Ramos (cell line): Measurements from ENCODE around the gene CMTM4.
"Not testable (repeated sequence)": the region's sequence is repeated elsewhere in the genome, so short reads cannot be mapped to it uniquely, and the experiment has no call there.

Experiments used
- in situ Hi-C: fragments of 300-500 bp; cut with MboI; formaldehyde crosslinking; loops from one replicate; pipeline ENCODE4 v1.14.3; 2022; ENCODE audit warnings: low sequenced_read_pairs; ENCODE audit not compliant: unreplicated experiment

The CMTM4 gene

GRCh38 chr16:66603537-66604375, 92.8 kb downstream of the CMTM4 start:
- in situ Hi-C loops: loop anchor here (5.0 to 10.0 kb wide), 2 partner anchors 196 to 261 kb away; no protein-coding TSS in a partner anchor

- in situ Hi-C loops: loop anchor here (5.0 to 10.0 kb wide), 2 partner anchors 194 to 263 kb away; no protein-coding TSS in a partner anchor
These were observed 95.1 kb downstream of the CMTM4 start for GRCh38 chr16:66601471-66601870.

- in situ Hi-C loops: loop anchor here (5.0 to 10.0 kb wide), 2 partner anchors 193 to 264 kb away; no protein-coding TSS in a partner anchor
These were observed 96.1 kb downstream of the CMTM4 start for GRCh38 chr16:66600477-66600876.

- in situ Hi-C loops: loop anchor here (5.0 to 10.0 kb wide), 2 partner anchors 192 to 265 kb away; no protein-coding TSS in a partner anchor
These were observed 96.8 kb downstream of the CMTM4 start for GRCh38 chr16:66599726-66600125.

- in situ Hi-C loops: no loop called here
These were observed 98.4 kb downstream of the CMTM4 start for GRCh38 chr16:66598111-66598510.

- in situ Hi-C loops: no loop called here
These were observed 99.3 kb downstream of the CMTM4 start for GRCh38 chr16:66596986-66597848.

- in situ Hi-C loops: not testable (repeated sequence)
These were observed 100.0 kb downstream of the CMTM4 start for GRCh38 chr16:66596559-66596958.

- in situ Hi-C loops: no loop called here
These were observed 101.8 kb downstream of the CMTM4 start for GRCh38 chr16:66594739-66595138.

GRCh38 chr16:66592814-66593213, 103.7 kb downstream of the CMTM4 start:
- in situ Hi-C loops: no loop called here

- in situ Hi-C loops: no loop called here
These were observed 104.3 kb downstream of the CMTM4 start for GRCh38 chr16:66592241-66592640.

- in situ Hi-C loops: no loop called here
These were observed 105.5 kb downstream of the CMTM4 start for GRCh38 chr16:66591018-66591417.

GRCh38 chr16:66590322-66590721, 106.2 kb downstream of the CMTM4 start:
- in situ Hi-C loops: no loop called here

GRCh38 chr16:66588981-66589713, 107.4 kb downstream of the CMTM4 start:
- in situ Hi-C loops: no loop called here

- in situ Hi-C loops: no loop called here
These were observed 108.5 kb downstream of the CMTM4 start for GRCh38 chr16:66587881-66588600.

- in situ Hi-C loops: no loop called here
These were observed 110.9 kb downstream of the CMTM4 start for GRCh38 chr16:66585481-66586239.

- in situ Hi-C loops: no loop called here
These were observed 115.1 kb downstream of the CMTM4 start for GRCh38 chr16:66581246-66581952.

GRCh38 chr16:66580605-66581209, 115.8 kb downstream of the CMTM4 start:
- in situ Hi-C loops: no loop called here
